IMR-90 (cell line): ENCODE results near the gene PIAS4. TPM values are rescaled to one million over a fixed set of nuclear protein-coding genes. Genes with fewer than 3 reads are reported as not detected.
"Not testable (repeated sequence)": the region's sequence is repeated elsewhere in the genome, so short reads cannot be mapped to it uniquely, and the experiment has no call there.

Experiments
- ATAC-seq: fragments of 200-7000 bp; cut with Tn5 transposase; 2 replicates; pipeline ENCODE4 v1.9.1; 2020; ENCODE audit warnings: low read depth, mild to moderate bottlenecking, moderate library complexity
- BruUV-seq: library from RNA; stranded (reverse); fragments of 400-500 nt; replicated peaks from 2 replicates; lab custom pipeline; 2021; lab: Mats Ljungman, UMichigan
- CTCF ChIA-PET: fragments of 300-600 bp; formaldehyde crosslinking; extraction: SDS; loops from one replicate; lab custom pipeline; 2021; ENCODE audit warnings: antibody characterized with exemption; lab: Yijun Ruan, JAX
- POLR2A ChIA-PET: fragments of 300-600 bp; sonication (Branson Sonifier 250); formaldehyde crosslinking; loops from one replicate; lab custom pipeline; 2022; ENCODE audit warnings: antibody characterized with exemption; ENCODE audit not compliant: unreplicated experiment; lab: Charles Lee
- DNase-seq: peaks from one replicate; pipeline ENCODE4 v3.0.0; 2013
- H2AFZ ChIP-seq: replicated peaks from 2 replicates; pipeline ENCODE3; 2013; ENCODE audit warnings: low read length, mild to moderate bottlenecking; ENCODE audit not compliant: poor library complexity
- H2AK5ac ChIP-seq: 2 replicates; pipeline ENCODE4 v1.6.1; 2013; ENCODE audit warnings: low read depth, low read length, inconsistent platforms
- H2AK9ac ChIP-seq: replicated peaks from 2 replicates; pipeline ENCODE3; 2013; ENCODE audit warnings: mild to moderate bottlenecking, low read depth, low read length, moderate library complexity; ENCODE audit not compliant: poor library complexity
- H2BK120ac ChIP-seq: 2 replicates; pipeline ENCODE4 v1.6.1; 2013; ENCODE audit warnings: low read depth, low read length, inconsistent platforms
- H2BK15ac ChIP-seq: 3 replicates; pipeline ENCODE4 v1.6.1; 2013; ENCODE audit warnings: low read depth, low read length, inconsistent platforms
- H2BK20ac ChIP-seq: 2 replicates; pipeline ENCODE4 v1.6.1; 2013; ENCODE audit warnings: low read depth, mild to moderate bottlenecking, inconsistent platforms, low read length, moderate library complexity
- H2BK5ac ChIP-seq: 2 replicates; pipeline ENCODE4 v1.6.1; 2013; ENCODE audit warnings: mild to moderate bottlenecking, low read depth, low read length, inconsistent platforms; ENCODE audit not compliant: poor library complexity, severe bottlenecking
- H3K14ac ChIP-seq: replicated peaks from 2 replicates; pipeline ENCODE4 v1.6.1; 2013; ENCODE audit warnings: low read depth, low read length, inconsistent platforms
- H3K18ac ChIP-seq: 2 replicates; pipeline ENCODE4 v1.6.1; 2013; ENCODE audit warnings: low read depth, low read length, control low read depth
- H3K23ac ChIP-seq: 2 replicates; pipeline ENCODE4 v1.6.1; 2013; ENCODE audit warnings: low read depth, low read length, inconsistent platforms
- H3K27ac ChIP-seq: 2 replicates; pipeline ENCODE4 v1.5.1; 2013; ENCODE audit warnings: mild to moderate bottlenecking, control low read depth, low read length; ENCODE audit not compliant: insufficient read depth
- H3K27me3 ChIP-seq: 2 replicates; pipeline ENCODE4 v1.6.1; 2013; ENCODE audit warnings: low read length; ENCODE audit not compliant: control insufficient read depth, insufficient read depth
- H3K36me3 ChIP-seq: 2 replicates; pipeline ENCODE4 v1.6.1; 2013; ENCODE audit warnings: low read length, mixed read lengths; ENCODE audit not compliant: control insufficient read depth, insufficient read depth
- H3K4ac ChIP-seq: 2 replicates; pipeline ENCODE4 v1.6.1; 2013; ENCODE audit warnings: low read depth, low read length, inconsistent platforms
- H3K4me1 ChIP-seq: 2 replicates; pipeline ENCODE4 v1.6.1; 2013; ENCODE audit warnings: low read length, mixed read lengths; ENCODE audit not compliant: control insufficient read depth, insufficient read depth
- H3K4me2 ChIP-seq: 2 replicates; pipeline ENCODE4 v1.6.1; 2013; ENCODE audit warnings: low read depth, mild to moderate bottlenecking, control low read depth, low read length, moderate library complexity
- H3K4me3 ChIP-seq: 2 replicates; pipeline ENCODE4 v1.5.1; 2013; ENCODE audit warnings: low read depth, mild to moderate bottlenecking, control low read depth, low read length, moderate library complexity; ENCODE audit not compliant: insufficient read depth
- H3K56ac ChIP-seq: 2 replicates; pipeline ENCODE4 v1.6.1; 2013; ENCODE audit warnings: low read length, inconsistent platforms; ENCODE audit not compliant: insufficient read depth; ENCODE audit errors: extremely low read depth
- H3K79me1 ChIP-seq, 2 experiments: 2 replicates each; pipeline ENCODE4 v1.6.1; 2013; ENCODE audit warnings: low read length in 2 of 2, inconsistent platforms in 1 of 2, low read depth in 1 of 2
- H3K9ac ChIP-seq: 2 replicates; pipeline ENCODE4 v1.6.1; 2013; ENCODE audit warnings: low read depth, low read length, control low read depth
- H3K9me1 ChIP-seq: 2 replicates; pipeline ENCODE4 v1.6.1; 2013; ENCODE audit warnings: low read length, inconsistent platforms; ENCODE audit not compliant: insufficient read depth
- H3K9me3 ChIP-seq: 2 replicates; pipeline ENCODE4 v1.6.1; 2013; ENCODE audit warnings: low read length; ENCODE audit not compliant: control insufficient read depth, insufficient read depth
- H4K20me1 ChIP-seq: 2 replicates; pipeline ENCODE4 v1.6.1; 2013; ENCODE audit warnings: low read length, inconsistent platforms; ENCODE audit not compliant: insufficient read depth
- H4K5ac ChIP-seq: 2 replicates; pipeline ENCODE4 v1.6.1; 2013; ENCODE audit warnings: mild to moderate bottlenecking, low read depth, low read length, control low read depth
- H4K8ac ChIP-seq, 2 experiments: 2 replicates each; pipeline ENCODE4 v1.6.1; 2013; ENCODE audit warnings: low read depth in 2 of 2, low read length in 2 of 2, control low read depth in 1 of 2, inconsistent platforms in 1 of 2
- H4K91ac ChIP-seq: 2 replicates; pipeline ENCODE4 v1.6.1; 2013; ENCODE audit warnings: low read depth, low read length, inconsistent platforms; ENCODE audit not compliant: insufficient read depth
- ELK1 ChIP-seq: fragments of 150-350 bp; IDR thresholded peaks from 2 replicates; pipeline ENCODE4 v1.6.1; 2016; ENCODE audit warnings: low read depth, mild to moderate bottlenecking, low read length, moderate library complexity, borderline replicate concordance
- FOS ChIP-seq: fragments of 150-350 bp; IDR thresholded peaks from 2 replicates; pipeline ENCODE4 v1.6.1; 2016; ENCODE audit warnings: low read depth, low read length
- NFE2L2 ChIP-seq: fragments of 150-350 bp; IDR thresholded peaks from 2 replicates; pipeline ENCODE4 v1.6.1; 2016; ENCODE audit warnings: low read depth, mild to moderate bottlenecking, low read length
- POLR2A ChIP-seq: IDR thresholded peaks from 2 replicates; pipeline ENCODE4 v1.6.1; 2012; ENCODE audit warnings: mild to moderate bottlenecking, low read depth, low read length
- RCOR1 ChIP-seq: IDR thresholded peaks from 2 replicates; pipeline ENCODE4 v1.6.1; 2012; ENCODE audit warnings: mild to moderate bottlenecking, low read length, improper control_type of control experiment; ENCODE audit not compliant: insufficient replicate concordance
- SMC3 ChIP-seq: fragments of 150-350 bp; IDR thresholded peaks from 2 replicates; pipeline ENCODE4 v1.6.1; 2016; ENCODE audit warnings: low read depth, mild to moderate bottlenecking, antibody characterized with exemption, low read length, moderate library complexity
- WGBS, 2 experiments: methylation state at CpG; one replicate each; pipeline versions ENCODE4 v1.1.5 to v1.1.7; 2013; ENCODE audit warnings: missing lambda C conversion rate in 2 of 2; ENCODE audit not compliant: insufficient read length in 1 of 2; ENCODE audit errors: extremely low coverage in 2 of 2; 5-methylcytosine and 5-hydroxymethylcytosine counted together
- dilution Hi-C: fragments of 300-500 bp; cut with HindIII; formaldehyde crosslinking; loops from one replicate; pipeline ENCODE4 v1.14.3; 2018; ENCODE audit warnings: low sequenced_read_pairs; ENCODE audit not compliant: unreplicated experiment
- in situ Hi-C: fragments of 300-500 bp; cut with MboI; formaldehyde crosslinking; loops from 3 replicates; pipeline ENCODE4 v1.14.3; 2019; ENCODE audit warnings: low sequenced_read_pairs, inconsistent platforms, mixed read lengths
- intact Hi-C: fragments of 100-400 bp; cut with micrococcal nuclease; formaldehyde crosslinking; loops from 2 replicates; pipeline ENCODE4 v1.10.0; 2022
- polyA plus RNA-seq, 3 experiments: library from polyadenylated mRNA; depleted of rRNA; stranded (reverse); fragments of >200 nt; gene quantifications; 2 replicates each; pipeline ENCODE4 v1.2.3, GENCODE V29; 2012; ENCODE audit warnings: low replicate concordance in 1 of 3
- total RNA-seq: library from RNA; depleted of rRNA; stranded (reverse); fragments of >200 nt; gene quantifications from 2 replicates; pipeline ENCODE4 v1.2.3, GENCODE V29; 2012
- TF ChIP-seq, protein P1 (sequence below): fragments of 150-350 bp; IDR thresholded peaks from 2 replicates; pipeline ENCODE4 v1.6.1; 2017; ENCODE audit warnings: mild to moderate bottlenecking, antibody characterized with exemption, low read length, low read depth

The PIAS4 gene
- total and polyA plus RNA-seq, 2 of the 4 experiments (the other 2 are of a cell fraction), result 12.1 to 13.6 TPM

DNA sequence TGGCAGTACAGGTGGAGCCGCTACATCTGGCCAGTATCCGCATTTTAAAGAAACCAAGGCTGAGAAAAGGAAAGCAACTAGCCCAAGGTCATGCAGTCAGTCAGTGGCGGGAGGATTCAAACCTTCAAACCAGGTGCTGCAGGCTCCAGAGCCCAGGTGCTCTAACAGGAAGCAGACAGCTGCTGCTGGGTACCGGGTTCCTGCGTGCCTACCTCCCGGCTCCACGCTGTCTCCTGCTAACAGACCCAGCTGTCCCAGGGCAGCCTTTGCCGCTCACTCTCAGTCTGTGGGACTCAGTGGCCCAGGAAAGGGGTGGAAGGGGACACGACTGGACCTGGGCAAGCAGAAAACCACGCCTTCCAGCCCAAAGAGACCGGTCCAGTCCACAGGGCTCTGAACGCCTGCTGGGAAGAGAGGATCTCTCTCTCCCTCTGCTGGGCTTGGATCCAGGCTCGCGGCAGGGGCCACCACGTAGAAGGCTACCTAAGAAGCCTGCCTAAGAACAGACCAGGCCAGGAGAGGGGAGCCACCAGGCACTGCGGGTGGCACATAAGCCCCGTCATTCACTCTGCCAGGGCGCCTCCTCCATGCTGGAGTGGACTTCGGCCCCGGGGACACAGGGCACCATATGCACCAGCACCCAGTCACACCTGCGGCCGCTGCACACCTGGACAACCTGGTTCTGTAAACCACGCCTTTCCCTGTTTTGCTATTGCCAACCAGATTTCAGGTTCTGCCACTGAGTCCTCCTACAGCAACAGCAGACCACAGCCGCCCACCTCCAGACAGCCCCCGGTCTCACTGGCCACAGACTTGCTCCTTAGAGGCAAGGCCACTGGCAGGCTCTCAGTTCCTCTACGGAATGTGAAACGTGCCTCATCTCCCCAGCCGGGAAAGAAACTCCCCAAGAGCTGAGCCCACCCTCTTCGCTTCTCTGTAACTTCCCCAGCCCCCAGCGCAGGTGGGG is 41.2 kb upstream of the PIAS4 start (continued):
- TF ChIP-seq ELK1 (no peak), NFE2L2 (no peak), RCOR1 (no peak), SMC3 (no peak), POLR2A (no peak), FOS (no peak)
- TF ChIP-seq, protein P1, sequence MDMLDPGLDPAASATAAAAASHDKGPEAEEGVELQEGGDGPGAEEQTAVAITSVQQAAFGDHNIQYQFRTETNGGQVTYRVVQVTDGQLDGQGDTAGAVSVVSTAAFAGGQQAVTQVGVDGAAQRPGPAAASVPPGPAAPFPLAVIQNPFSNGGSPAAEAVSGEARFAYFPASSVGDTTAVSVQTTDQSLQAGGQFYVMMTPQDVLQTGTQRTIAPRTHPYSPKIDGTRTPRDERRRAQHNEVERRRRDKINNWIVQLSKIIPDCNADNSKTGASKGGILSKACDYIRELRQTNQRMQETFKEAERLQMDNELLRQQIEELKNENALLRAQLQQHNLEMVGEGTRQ, result no peak

DNA sequence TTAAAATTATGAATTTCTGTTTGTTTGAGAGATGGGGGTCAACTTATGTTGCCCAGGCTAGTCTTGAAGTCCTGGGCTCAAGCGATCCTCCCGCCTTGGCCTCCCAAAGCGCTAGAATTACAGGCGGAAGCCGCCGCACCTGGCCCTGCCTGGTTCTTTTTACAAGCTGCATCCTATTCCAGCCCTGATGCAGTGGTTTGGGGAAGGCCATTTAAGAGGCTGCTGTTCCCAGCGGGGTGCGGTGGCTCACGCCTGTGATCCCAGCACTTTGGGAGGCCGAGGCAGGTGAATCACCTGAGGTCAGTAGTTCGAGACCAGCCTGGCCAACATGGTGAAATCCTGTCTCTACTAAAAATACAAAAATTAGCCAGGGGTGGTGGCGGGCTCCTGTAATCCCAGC is 39.6 kb upstream of the PIAS4 start:
- intact Hi-C loops, result loop anchor here (5.0 kb wide), 1 partner anchor 301 kb away; no protein-coding TSS in a partner anchor
- Histone ChIP-seq H2BK120ac (peak overlapping the region; percentile 64; the same call in 1 of the 2 replicates), H4K20me1 (peaks cover 92% of the 10 kb centered on the region), H2BK20ac (peak overlapping the region; percentile 72; the same call in 1 of the 2 replicates), H2BK5ac (peak overlapping the region; percentile 76), H3K4ac (peak overlapping the region; percentile 64), H2BK15ac (peak overlapping the region; percentile 84; the same call in 1 of the 3 replicates), H4K8ac (peak overlapping the region; percentile 12 to 84; a peak in 1 of 4 replicates), H3K9ac (peak overlapping the region; percentile 43), H3K79me1 (peaks cover 5 to 56% of the 10 kb centered on the region in 2 experiments; a peak in 2 of 4 replicates), H3K23ac (peak overlapping the region; percentile 59; the same call in 1 of the 2 replicates), H3K56ac (peak overlapping the region; percentile 68; the same call in 1 of the 2 replicates), H3K9me1 (0 out of 2 replicates have a peak, but pooled peaks cover 16% of the 10 kb centered on the region), H4K91ac (peak overlapping the region; percentile 35; the same call in 1 of the 2 replicates), H3K27ac (peak overlapping the region; percentile 78), H3K36me3 (peaks cover 55% of the 10 kb centered on the region), H2AK5ac (peak overlapping the region; percentile 77), H3K14ac (peak overlapping the region; percentile 67), H3K18ac (peak overlapping the region; percentile 36; the same call in 1 of the 2 replicates)
- H2AFZ ChIP-seq, H3K4me3 ChIP-seq, H3K4me1 ChIP-seq, H3K4me2 ChIP-seq, H3K9me3 ChIP-seq, H4K5ac ChIP-seq, H3K27me3 ChIP-seq, DNase-seq, ATAC-seq, H2AK9ac ChIP-seq, dilution Hi-C loops, in situ Hi-C loops: not testable (repeated sequence)
- CTCF ChIA-PET, result interaction anchor here (2.2 kb wide), 1 partner anchor 20 kb away, joined by 8 read pairs; no protein-coding TSS in a partner anchor
- TSS peak; percentile 37 for BruUV-seq
- WGBS, 2 experiments, result 89% methylated on average over 3 of the region's 12 CpGs; no CpG with 5 or more reads in 1 of the 2 experiments
- POLR2A ChIA-PET, result interaction anchor here (0.6 to 0.8 kb wide), 2 partner anchors 20 to 172 kb away, joined by 3 to 6 read pairs; no protein-coding TSS in a partner anchor
